Activated B cell treated with CpG ODN at 0.5 μM for 24 hours (primary cell): ENCODE results near the gene TBC1D16. TPM values are rescaled to one million over a fixed set of nuclear protein-coding genes. Genes with fewer than 3 reads are reported as not detected.

Source experiments
- ATAC-seq: fragments of 200-7000 bp; cut with Tn5 transposase; one replicate; pipeline ENCODE4 v1.10.0; 2021; ENCODE audit warnings: low read depth, mild to moderate bottlenecking, moderate library complexity
- CTCF ChIA-PET: fragments of 350-600 bp; sonication (Branson Sonifier 250); formaldehyde crosslinking; loops from one replicate; lab custom pipeline; 2021; ENCODE audit warnings: antibody characterized with exemption; lab: Charles Lee
- POLR2A ChIA-PET: fragments of 350-600 bp; sonication (Branson Sonifier 250); formaldehyde crosslinking; loops from one replicate; lab custom pipeline; 2021; ENCODE audit warnings: antibody characterized with exemption; lab: Charles Lee
- DNase-seq: peaks from one replicate; pipeline ENCODE4 v3.0.0; 2022
- H3K27ac Mint-ChIP-seq: one replicate; pipeline ENCODE4 v1.8.0; 2020; ENCODE audit warnings: mixed read lengths
- H3K27me3 Mint-ChIP-seq: one replicate; pipeline ENCODE4 v1.8.0; 2021; ENCODE audit warnings: mixed read lengths
- H3K36me3 Mint-ChIP-seq: one replicate; pipeline ENCODE4 v1.8.0; 2021; ENCODE audit warnings: low read depth, mixed read lengths
- H3K4me1 Mint-ChIP-seq: one replicate; pipeline ENCODE4 v1.8.0; 2021; ENCODE audit warnings: mixed read lengths
- H3K4me3 Mint-ChIP-seq: one replicate; pipeline ENCODE4 v1.8.0; 2020; ENCODE audit warnings: mild to moderate bottlenecking, mixed read lengths
- H3K9me3 Mint-ChIP-seq: one replicate; pipeline ENCODE4 v1.8.0; 2020; ENCODE audit warnings: mixed read lengths
- CTCF ChIP-seq: fragments of 200-600 bp; IDR thresholded peaks from one replicate; pipeline ENCODE4 v1.8.0; 2022; ENCODE audit warnings: antibody characterized with exemption, mild to moderate bottlenecking
- intact Hi-C: fragments of 100-400 bp; cut with micrococcal nuclease; formaldehyde crosslinking; loops from one replicate; pipeline ENCODE4 v1.15.1; 2024
- total RNA-seq: library from RNA; stranded (reverse); gene quantifications from 2 replicates; pipeline ENCODE4 v1.2.3, GENCODE V29; 2022

The TBC1D16 gene
- total RNA-seq, 1 donor from 2014 or later = 2.6 TPM

- no peaks in the 10 kb centered on the region for H3K9me3 Mint-ChIP-seq
- peaks cover 34% of the 10 kb centered on the region for H3K4me1 Mint-ChIP-seq
- ChIA-PET CTCF (no interaction called here), POLR2A (interaction anchor here (1.5 kb wide), 1 partner anchor 15 kb away, joined by 6 read pairs; no protein-coding TSS in a partner anchor)
- H3K27me3 Mint-ChIP-seq = no peaks in the 10 kb centered on the region
- DNase-seq (peak; percentile 9), ATAC-seq (no peak)
- H3K27ac Mint-ChIP-seq = no peak overlapping the region
- H3K36me3 Mint-ChIP-seq = peaks cover 4% of the 10 kb centered on the region
- no peak for TF ChIP-seq CTCF
- intact Hi-C loops = no loop called here
- no peak overlapping the region for H3K4me3 Mint-ChIP-seq
These were observed 89.9 kb downstream of the TBC1D16 start for GRCh38 chr17:79945591-79946255.

- H3K4me1 Mint-ChIP-seq = peaks cover 40% of the 10 kb centered on the region
- H3K27ac Mint-ChIP-seq = no peak overlapping the region
- CTCF ChIA-PET = interaction anchor here (1.0 kb wide), 1 partner anchor 30 kb away, joined by 3 read pairs; no protein-coding TSS in a partner anchor
- POLR2A ChIA-PET = interaction anchor here (1.1 to 1.5 kb wide), 2 partner anchors 14 to 106 kb away, joined by 3 to 6 read pairs; partner anchors contain the start of gene CBX4
- DNase-seq (peak; percentile 12), ATAC-seq (no peak)
- H3K9me3 Mint-ChIP-seq = no peaks in the 10 kb centered on the region
- peaks cover 4% of the 10 kb centered on the region for H3K36me3 Mint-ChIP-seq
- no peak for TF ChIP-seq CTCF
- no peaks in the 10 kb centered on the region for H3K27me3 Mint-ChIP-seq
- H3K4me3 Mint-ChIP-seq = no peak overlapping the region
- intact Hi-C loops = no loop called here
These were observed 90.8 kb downstream of the TBC1D16 start for GRCh38 chr17:79944821-79945391.

GRCh38 chr17:79944251-79944812, 91.3 kb downstream of the TBC1D16 start:
- Mint-ChIP-seq H3K9me3 (no peaks in the 10 kb centered on the region), H3K4me3 (no peak overlapping the region), H3K27ac (peak overlapping the region; percentile 31), H3K36me3 (peaks cover 4% of the 10 kb centered on the region), H3K27me3 (no peaks in the 10 kb centered on the region), H3K4me1 (peaks cover 45% of the 10 kb centered on the region)
- DNase-seq (peak; percentile 14), ATAC-seq (no peak)
- CTCF ChIA-PET = interaction anchor here (1.0 kb wide), 1 partner anchor 31 kb away, joined by 3 read pairs; no protein-coding TSS in a partner anchor
- no peak for TF ChIP-seq CTCF
- intact Hi-C loops = no loop called here
- POLR2A ChIA-PET = interaction anchor here (1.1 kb wide), 1 partner anchor 105 kb away, joined by 3 read pairs; the partner anchor contains the start of gene CBX4

- ATAC-seq (no peak), DNase-seq (peak; percentile 7)
- H3K27ac Mint-ChIP-seq = peak overlapping the region; percentile 74
- H3K4me3 Mint-ChIP-seq = peak overlapping the region; percentile 67
- peaks cover 53% of the 10 kb centered on the region for H3K4me1 Mint-ChIP-seq
- CTCF ChIA-PET = interaction anchor here (1.0 kb wide), 1 partner anchor 31 kb away, joined by 3 read pairs; no protein-coding TSS in a partner anchor
- TF ChIP-seq CTCF = no peak
- POLR2A ChIA-PET = interaction anchor here (1.1 kb wide), 1 partner anchor 105 kb away, joined by 3 read pairs; the partner anchor contains the start of gene CBX4
- intact Hi-C loops = no loop called here
- peaks cover 4% of the 10 kb centered on the region for H3K36me3 Mint-ChIP-seq
- no peaks in the 10 kb centered on the region for H3K27me3 Mint-ChIP-seq
- H3K9me3 Mint-ChIP-seq = no peaks in the 10 kb centered on the region
These were observed 92.1 kb downstream of the TBC1D16 start for GRCh38 chr17:79943347-79944241.
